Neural cell (in vitro differentiated cells): ENCODE measurements around the gene SFXN1.

Source experiments
- CTCF ChIP-seq: fragments of 450-650 bp; IDR thresholded peaks from 2 replicates; pipeline ENCODE4 v1.5.1; 2014; ENCODE audit warnings: antibody characterized with exemption, mild to moderate bottlenecking, moderate library complexity; ENCODE audit not compliant: poor library complexity, severe bottlenecking
- EP300 ChIP-seq: fragments of 450-650 bp; conservative IDR thresholded peaks from 2 replicates; pipeline ENCODE4 v1.6.1; 2014; ENCODE audit warnings: antibody characterized with exemption, mild to moderate bottlenecking, moderate library complexity; ENCODE audit not compliant: poor library complexity, severe bottlenecking
- EZH2 ChIP-seq: fragments of 200-600, 300-800 bp; shearing (Covaris generic), sonication (generic); IDR thresholded peaks from 2 replicates; pipeline ENCODE4 v1.6.1; 2014; ENCODE audit warnings: antibody characterized with exemption, low read length, borderline replicate concordance, mild to moderate bottlenecking; ENCODE audit not compliant: insufficient read depth, poor library complexity, severe bottlenecking
- MXI1 ChIP-seq: fragments of 450-650 bp; conservative IDR thresholded peaks from 2 replicates; pipeline ENCODE4 v1.6.1; 2014; ENCODE audit warnings: antibody characterized with exemption, mild to moderate bottlenecking; ENCODE audit not compliant: poor library complexity, severe bottlenecking
- REST ChIP-seq: IDR thresholded peaks from 2 replicates; pipeline ENCODE4 v1.6.1; 2012; ENCODE audit warnings: borderline replicate concordance
- TAF1 ChIP-seq: IDR thresholded peaks from 2 replicates; pipeline ENCODE4 v1.6.1; 2012; ENCODE audit warnings: low read depth

- TF ChIP-seq EZH2 = no peak
- TF ChIP-seq REST = no peak
- TF ChIP-seq CTCF = no peak
- no peak for TF ChIP-seq EP300
- no peak for TF ChIP-seq MXI1
- no peak for TF ChIP-seq TAF1
These were observed 11.6 kb upstream of the SFXN1 start for GRCh38 chr5:175466700-175467318.
